Small intestine (tissue), 7 donors: ENCODE measurements around the gene MAT2B. TPM values are rescaled to one million over a fixed set of nuclear protein-coding genes. Genes with fewer than 3 reads are reported as not detected.

Experiments
- DNase-seq, 2 donors: peaks; one replicate each; pipeline versions ENCODE4 v3.0.0 to v3.0.0-alpha.2; 2013
- FAIRE-seq: peaks from 2 replicates; lab custom pipeline; 2012; peaks lifted over from hg19 to GRCh38; lab: Jason Lieb, UNC
- H3K27ac ChIP-seq, 3 donors: one replicate each; pipeline ENCODE4 v1.5.1; 2013; ENCODE audit warnings: low read length in 2 of 3, mild to moderate bottlenecking in 2 of 3, control low read depth in 1 of 3, inconsistent platforms in 1 of 3, low read depth in 1 of 3, moderate library complexity in 1 of 3
- H3K27me3 ChIP-seq, 3 donors: one replicate each; pipeline ENCODE4 v1.6.1; 2013; ENCODE audit warnings: low read length in 3 of 3, inconsistent platforms in 1 of 3; ENCODE audit not compliant: control insufficient read depth in 3 of 3, insufficient read depth in 3 of 3
- H3K36me3 ChIP-seq, 3 donors: one replicate each; pipeline ENCODE4 v1.6.1; 2013; ENCODE audit warnings: low read length in 3 of 3, inconsistent platforms in 1 of 3, low read depth in 1 of 3, mild to moderate bottlenecking in 1 of 3, moderate library complexity in 1 of 3; ENCODE audit not compliant: control insufficient read depth in 3 of 3, insufficient read depth in 2 of 3
- H3K4me1 ChIP-seq, 3 donors: one replicate each; pipeline ENCODE4 v1.6.1; 2013; ENCODE audit warnings: low read length in 2 of 3, inconsistent platforms in 1 of 3, low read depth in 1 of 3, mild to moderate bottlenecking in 1 of 3, moderate library complexity in 1 of 3; ENCODE audit not compliant: control insufficient read depth in 3 of 3, insufficient read depth in 2 of 3
- H3K4me3 ChIP-seq, 3 donors: one replicate each; pipeline ENCODE4 v1.5.1; 2013; ENCODE audit warnings: low read length in 3 of 3, control low read depth in 1 of 3, inconsistent platforms in 1 of 3, low read depth in 1 of 3, mild to moderate bottlenecking in 1 of 3, moderate library complexity in 1 of 3
- H3K9me3 ChIP-seq, 2 donors: one replicate each; pipeline ENCODE4 v1.6.1; 2013; ENCODE audit warnings: low read depth in 1 of 2, low read length in 1 of 2; ENCODE audit not compliant: control insufficient read depth in 2 of 2, insufficient read depth in 1 of 2
- WGBS, 3 donors: extraction: QIAGEN DNeasy Blood & Tissue Kit; methylation state at CpG; one replicate each; pipeline ENCODE4 v1.1.7; 2013; 5-methylcytosine and 5-hydroxymethylcytosine counted together
- polyA plus RNA-seq, 4 donors: library from polyadenylated mRNA; stranded (reverse) in 3 of 4; unstranded in 1 of 4; fragments of 200-250 nt in 3 of 4; fragments of 120-200 nt in 1 of 4; gene quantifications; one replicate each; pipeline versions ENCODE4 v1.2.1 to v1.2.3, GENCODE V29; 2013
- donor health status: healthy with polysubstance abuse.
- donor health status: control.
- donor health status: control.
- donor health status: Bipolar disorder and iron deficiency.
- donor health status: healthy.

MAT2B gene
- polyA plus RNA-seq, 4 donors = 71.5 to 110 (median 83.1) TPM

DNA sequence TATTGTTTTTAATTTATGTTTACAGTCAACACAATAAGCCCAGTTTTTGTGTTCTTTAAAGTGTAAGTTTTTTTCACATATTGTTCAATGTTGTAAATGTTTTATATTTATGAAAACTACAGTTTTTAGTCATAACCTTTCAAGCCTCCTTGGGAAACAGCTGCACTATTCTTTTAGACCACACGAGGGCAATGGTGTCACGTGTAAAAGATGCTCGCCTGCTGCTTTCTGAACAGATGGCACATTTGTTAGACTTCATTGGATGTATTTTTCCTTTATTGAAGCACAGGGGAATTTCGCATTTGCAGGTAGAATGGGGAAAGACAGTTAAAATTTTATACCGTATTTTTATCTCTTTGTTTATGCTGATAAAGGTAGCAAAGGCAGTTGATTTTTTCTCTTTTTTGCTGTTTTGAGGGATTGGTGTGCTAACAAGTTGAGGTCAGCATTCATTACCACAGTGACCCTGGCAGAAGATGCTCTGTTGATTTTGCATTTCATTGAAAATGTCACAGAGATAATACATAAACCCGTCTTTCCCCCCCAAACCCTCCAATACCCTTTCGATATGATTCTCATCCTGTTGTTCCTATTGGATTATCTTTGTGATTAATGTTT lies 59.0 kb downstream of the MAT2B start:
- FAIRE-seq (peak; percentile 84), DNase-seq (peak; percentile 72)
- Histone ChIP-seq H3K4me3 (no peak overlapping the region), H3K27ac (no peak overlapping the region), H3K36me3 (no peaks in the 10 kb centered on the region), H3K4me1 (peaks cover 2 to 13% (median 3%) of the 10 kb centered on the region in 3 donors), H3K9me3 (no peaks in the 10 kb centered on the region), H3K27me3 (peaks cover 0 to 28% (median 2%) of the 10 kb centered on the region in 3 donors)
- WGBS, 3 donors = 4 to 12% (median 4%) methylated on average over 7 of the region's 7 CpGs

- FAIRE-seq = no peak
- DNase-seq = no peak
- Histone ChIP-seq H3K36me3 (no peaks in the 10 kb centered on the region), H3K4me3 (peak overlapping the region in 2 of 3 donors; percentile 11 to 33), H3K27ac (no peak overlapping the region), H3K27me3 (peaks cover 0 to 28% (median 2%) of the 10 kb centered on the region in 3 donors), H3K4me1 (peaks cover 2 to 13% (median 3%) of the 10 kb centered on the region in 3 donors), H3K9me3 (no peaks in the 10 kb centered on the region)
- 4 to 7% (median 5%) methylated on average over 11 of the region's 11 CpGs for WGBS, 3 donors
Measured at GRCh38 chr5:163565492-163565891, 60.1 kb downstream of the MAT2B start.

DNA sequence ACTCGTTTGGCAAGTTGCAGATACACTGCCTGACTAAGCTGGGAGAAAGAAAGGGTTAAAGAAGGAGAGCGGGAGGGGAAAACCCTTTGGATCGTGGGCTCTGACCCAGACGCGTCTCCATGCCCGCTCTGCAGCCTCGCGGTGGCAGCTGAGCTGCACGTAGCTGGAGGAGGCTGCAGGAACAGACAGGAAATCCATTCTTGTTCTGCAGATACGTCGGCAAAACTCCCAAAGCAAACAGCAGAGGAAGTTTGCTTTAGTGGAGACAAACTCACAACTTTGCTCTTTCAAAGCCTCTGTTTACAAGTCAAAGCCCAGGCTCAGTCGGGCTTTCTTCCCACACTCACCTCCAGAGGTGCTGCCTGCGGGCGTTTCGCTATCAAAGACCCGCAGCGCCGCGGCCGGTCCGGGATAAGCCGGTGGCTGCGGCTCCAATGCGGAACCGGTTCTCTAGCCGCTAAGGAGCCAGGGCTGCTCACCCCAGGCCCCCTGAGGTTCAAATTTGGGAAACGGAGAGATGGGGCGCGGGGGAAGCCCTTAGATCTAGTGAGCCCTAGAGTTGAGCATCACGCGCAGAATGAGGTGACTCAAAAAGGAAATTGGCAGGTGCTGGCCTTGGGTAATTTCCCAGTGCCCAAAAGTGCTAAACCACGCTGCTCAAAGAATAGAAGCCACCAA lies 60.7 kb downstream of the MAT2B start:
- H3K27me3 ChIP-seq = peaks cover 0 to 28% (median 2%) of the 10 kb centered on the region in 3 donors
- no peaks in the 10 kb centered on the region for H3K9me3 ChIP-seq
- no peak overlapping the region for H3K27ac ChIP-seq
- WGBS, 3 donors = 1 to 5% (median 3%) methylated on average over 32 of the region's 32 CpGs
- H3K4me1 ChIP-seq = peaks cover 2 to 13% (median 3%) of the 10 kb centered on the region in 3 donors
- peak overlapping the region in 2 of 3 donors; percentile 11 to 33 for H3K4me3 ChIP-seq
- no peak for FAIRE-seq
- H3K36me3 ChIP-seq = no peaks in the 10 kb centered on the region
- DNase-seq = peak; percentile 56 to 57

GRCh38 chr5:163566678-163567077 lies 61.3 kb downstream of the MAT2B start:
- DNase-seq (no peak), FAIRE-seq (no peak)
- Histone ChIP-seq H3K36me3 (no peaks in the 10 kb centered on the region), H3K4me1 (peaks cover 2 to 13% (median 3%) of the 10 kb centered on the region in 3 donors), H3K27me3 (peaks cover 0 to 28% (median 2%) of the 10 kb centered on the region in 3 donors), H3K9me3 (no peaks in the 10 kb centered on the region), H3K4me3 (no peak overlapping the region), H3K27ac (no peak overlapping the region)
- WGBS, 3 donors = 28 to 43% (median 29%) methylated on average over 3 of the region's 3 CpGs

- H3K4me3 ChIP-seq = no peak overlapping the region
- no peaks in the 10 kb centered on the region for H3K9me3 ChIP-seq
- DNase-seq (no peak), FAIRE-seq (no peak)
- no peak overlapping the region for H3K27ac ChIP-seq
- peaks cover 0 to 28% (median 2%) of the 10 kb centered on the region in 3 donors for H3K27me3 ChIP-seq
- no peaks in the 10 kb centered on the region for H3K36me3 ChIP-seq
- H3K4me1 ChIP-seq = peaks cover 2 to 13% (median 3%) of the 10 kb centered on the region in 3 donors
- 72 to 92% (median 81%) methylated on average over 1 of the region's 1 CpG for WGBS, 3 donors
Measured at GRCh38 chr5:163567811-163568210, 62.4 kb downstream of the MAT2B start.

Other genes starting within 250 kb of the MAT2B start
- gene CCNG1, start 68.0 kb upstream of the MAT2B start, polyA plus RNA-seq = 100 to 1,000 TPM; 126 to 304 (median 264) TPM
- gene NUDCD2, start 45.5 kb upstream of the MAT2B start, polyA plus RNA-seq = 10 to 100 TPM in 2 of 4 donors, 1 to 10 TPM in 2; 4.1 to 22.2 (median 7.6) TPM
- gene HMMR, start 45.0 kb upstream of the MAT2B start, polyA plus RNA-seq = 10 to 100 TPM in 2 of 4 donors, 1 to 10 TPM in 2; 1.1 to 22.5 (median 7.0) TPM